ENCODE measurements around the gene SCIN.
"Not testable (repeated sequence)": the region's sequence is repeated elsewhere in the genome, so short reads cannot be mapped to it uniquely, and the experiment has no call there.

The SCIN gene

DNA sequence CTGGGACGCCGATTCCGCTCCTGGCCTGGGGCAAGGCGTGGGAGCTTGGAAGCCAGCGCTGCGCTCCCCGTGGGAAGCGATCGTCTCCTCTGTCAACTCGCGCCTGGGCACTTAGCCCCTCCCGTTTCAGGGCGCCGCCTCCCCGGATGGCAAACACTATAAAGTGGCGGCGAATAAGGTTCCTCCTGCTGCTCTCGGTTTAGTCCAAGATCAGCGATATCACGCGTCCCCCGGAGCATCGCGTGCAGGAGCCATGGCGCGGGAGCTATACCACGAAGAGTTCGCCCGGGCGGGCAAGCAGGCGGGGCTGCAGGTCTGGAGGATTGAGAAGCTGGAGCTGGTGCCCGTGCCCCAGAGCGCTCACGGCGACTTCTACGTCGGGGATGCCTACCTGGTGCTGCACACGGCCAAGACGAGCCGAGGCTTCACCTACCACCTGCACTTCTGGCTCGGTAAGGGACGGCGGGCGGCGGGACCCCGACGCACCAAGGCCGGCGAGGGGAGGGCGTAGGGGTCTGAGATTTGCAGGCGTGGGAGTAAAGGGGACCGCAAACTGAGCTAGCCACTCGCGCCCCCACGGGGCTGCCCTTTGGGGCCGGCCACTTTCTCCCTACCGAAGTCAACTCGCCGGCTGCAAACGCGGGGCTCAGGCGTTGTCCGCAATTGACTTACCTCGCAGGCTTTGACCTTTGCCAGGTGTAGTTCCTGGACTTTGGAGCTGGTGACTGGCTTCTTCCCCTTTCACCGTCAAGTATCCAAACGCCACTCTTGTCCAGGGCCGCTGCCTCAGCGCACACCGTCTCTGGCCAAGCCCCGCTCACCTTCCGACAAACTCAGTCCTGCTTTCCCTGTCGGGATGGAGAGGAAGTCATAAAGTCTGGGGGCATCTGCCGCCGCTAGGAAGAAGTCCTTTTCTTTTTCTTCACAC is at the start of gene SCIN:
Gene SCIN (plus strand): TSS at position 187 of the 928 bp plus-strand sequence. CDS start 67 bp downstream, at position 254.
- DNase-seq (ENCODE audit: low read depth in 1 of 2, low spot score in 1 of 2), result no peak

DNA sequence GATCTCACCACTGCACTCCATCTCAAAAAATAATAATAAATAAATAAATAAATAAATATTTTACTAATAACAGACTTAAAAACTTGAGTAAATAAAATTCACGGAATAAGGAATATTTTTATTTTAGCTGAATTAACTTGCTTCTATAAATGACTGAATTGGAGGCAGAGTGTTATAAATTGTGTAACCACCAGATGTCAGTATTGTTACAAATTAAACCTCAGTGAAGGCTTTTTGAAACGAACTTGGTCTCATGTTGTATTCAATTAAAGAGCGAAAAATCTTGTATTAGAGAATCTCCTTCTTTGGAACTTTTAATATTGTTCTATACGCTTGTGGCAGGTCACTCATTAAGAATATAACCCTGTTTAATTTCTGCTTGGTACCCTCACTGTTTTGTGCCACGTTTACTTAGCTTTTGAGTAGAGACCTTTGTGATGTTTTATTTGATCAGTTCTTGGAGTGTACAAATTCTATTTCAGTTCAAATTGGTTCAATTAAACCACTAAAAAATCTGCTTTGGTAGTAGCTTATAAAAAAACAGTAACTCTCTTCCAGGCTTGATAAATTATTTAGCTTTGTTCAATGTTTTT is 45.6 kb upstream of the SCIN start:
- DNase-seq (ENCODE audit: low read depth in 1 of 2, low spot score in 1 of 2), result no peak

GRCh38 chr7:12526693-12527092 is 43.8 kb upstream of the SCIN start:
- not testable (repeated sequence) for DNase-seq (ENCODE audit: low read depth in 1 of 2, low spot score in 1 of 2)

DNA sequence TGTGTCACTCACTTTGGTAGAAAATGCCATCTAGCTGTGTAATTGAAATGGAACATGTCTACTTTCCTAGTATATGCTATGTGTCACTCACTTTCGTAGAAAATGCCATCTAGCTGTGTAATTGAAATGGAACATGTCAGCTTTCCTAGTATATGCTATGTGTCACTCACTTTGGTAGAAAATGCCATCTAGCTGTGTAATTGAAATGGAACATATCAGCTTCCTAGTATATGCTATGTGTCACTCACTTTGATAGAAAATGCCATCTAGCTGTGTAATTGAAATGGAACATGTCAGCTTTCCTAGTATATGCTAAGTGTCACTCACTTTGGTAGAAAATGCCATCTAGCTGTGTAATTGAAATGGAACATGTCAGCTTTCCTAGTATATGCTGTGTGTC is 42.9 kb upstream of the SCIN start:
- DNase-seq (ENCODE audit: low read depth in 1 of 2, low spot score in 1 of 2), result not testable (repeated sequence)

DNA sequence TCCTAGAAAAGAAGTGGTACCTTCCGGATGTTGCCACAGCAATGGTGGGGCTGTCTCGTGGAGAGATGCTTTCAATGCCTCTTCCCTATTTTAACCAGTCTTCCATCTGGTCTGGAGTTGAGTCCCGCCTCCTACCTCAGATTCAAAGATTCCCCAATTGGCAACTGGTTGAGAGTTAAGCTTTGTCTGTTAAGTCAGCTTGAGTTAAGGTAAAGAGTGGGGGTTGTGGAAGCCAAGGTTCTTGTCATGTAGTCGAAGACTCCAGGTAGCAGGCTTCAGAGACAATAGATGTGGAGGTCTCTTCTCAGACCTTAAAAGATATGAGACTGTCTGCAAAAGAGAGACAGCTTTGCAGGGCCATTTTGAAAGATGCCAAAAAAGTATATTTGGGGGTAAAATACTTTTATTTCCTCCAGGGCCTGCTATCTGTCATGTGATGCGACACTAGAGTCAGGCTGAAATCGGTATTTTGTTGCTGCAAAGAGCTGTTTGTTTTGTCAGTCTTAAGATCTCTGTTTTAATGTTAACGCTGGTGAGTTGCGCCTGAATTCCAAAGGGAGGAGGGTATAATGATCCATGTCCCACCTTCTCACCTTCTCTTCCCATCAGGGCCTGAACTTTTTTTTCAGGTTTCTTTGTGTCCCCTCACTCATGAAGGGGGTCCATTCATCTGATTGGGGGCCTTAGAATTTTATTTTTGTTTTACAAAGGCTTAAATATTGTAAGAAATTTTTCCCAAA is 40.4 kb upstream of the SCIN start:
- no peak for DNase-seq (ENCODE audit: low read depth in 1 of 2, low spot score in 1 of 2)

- DNase-seq (ENCODE audit: low read depth in 1 of 2, low spot score in 1 of 2), result no peak
Measured at GRCh38 chr7:12531784-12532183, 38.7 kb upstream of the SCIN start.

- no peak for DNase-seq (ENCODE audit: low read depth in 1 of 2, low spot score in 1 of 2)
Measured at GRCh38 chr7:12534046-12534445, 36.5 kb upstream of the SCIN start.

DNA sequence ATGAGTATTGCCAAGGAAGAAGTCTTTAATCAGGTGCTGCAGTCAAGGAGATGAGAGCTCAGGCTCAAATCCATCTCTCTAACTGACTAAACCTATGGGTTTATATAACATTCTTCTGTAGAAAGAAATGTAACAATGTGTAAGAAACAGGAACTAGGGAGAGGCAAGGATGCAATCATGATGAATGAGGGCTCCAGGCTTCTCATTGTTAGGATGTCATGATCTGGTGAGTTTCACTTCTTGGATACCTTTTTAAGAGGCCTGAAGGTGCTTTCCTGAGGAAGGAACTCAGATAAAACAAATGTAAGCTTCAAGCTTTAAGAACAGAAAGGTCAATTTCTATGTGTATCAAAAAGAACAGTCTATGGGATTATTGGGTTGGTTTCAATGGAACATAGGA is 30.8 kb upstream of the SCIN start:
- DNase-seq (ENCODE audit: low read depth in 1 of 2, low spot score in 1 of 2), result no peak

DNA sequence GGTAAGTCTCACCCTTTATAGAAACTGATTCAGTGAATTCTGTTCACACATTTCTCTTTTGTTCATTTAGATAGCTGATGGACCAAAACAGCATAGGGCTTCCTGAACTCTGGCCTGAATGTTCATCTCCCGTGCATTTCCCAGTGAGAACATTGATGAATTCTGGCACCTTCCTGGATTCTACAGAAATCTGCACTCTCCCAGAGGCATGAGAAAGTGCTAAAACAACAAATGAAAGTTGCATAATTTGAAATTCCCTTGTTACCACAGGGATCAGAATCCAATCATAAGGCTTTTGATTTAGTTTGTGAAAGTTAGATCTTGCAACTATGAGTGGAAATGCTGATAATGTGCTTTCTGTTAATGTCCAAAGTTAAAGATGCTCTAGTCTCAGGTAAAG is 29.7 kb upstream of the SCIN start:
- DNase-seq (ENCODE audit: low read depth in 1 of 2, low spot score in 1 of 2), result no peak

DNA sequence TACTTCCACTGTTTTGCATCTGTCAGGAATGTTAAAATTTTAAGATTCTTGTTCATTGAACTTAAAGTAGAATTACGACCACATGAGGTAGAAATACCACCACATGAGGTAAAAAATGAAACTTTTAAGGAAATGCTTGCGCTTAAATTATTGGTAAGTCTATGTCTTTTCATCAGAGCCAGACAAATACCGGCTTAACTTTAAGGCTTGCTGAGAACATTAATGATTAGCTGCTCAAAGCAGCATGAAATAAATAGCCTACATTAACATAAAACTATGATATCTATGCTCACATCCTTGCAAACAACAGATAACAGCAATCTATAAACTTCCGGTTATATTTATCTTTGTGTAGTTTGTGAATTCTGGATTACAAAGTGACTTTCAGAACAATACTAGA is 26.9 kb upstream of the SCIN start:
- DNase-seq (ENCODE audit: low read depth in 1 of 2, low spot score in 1 of 2), result no peak

DNA sequence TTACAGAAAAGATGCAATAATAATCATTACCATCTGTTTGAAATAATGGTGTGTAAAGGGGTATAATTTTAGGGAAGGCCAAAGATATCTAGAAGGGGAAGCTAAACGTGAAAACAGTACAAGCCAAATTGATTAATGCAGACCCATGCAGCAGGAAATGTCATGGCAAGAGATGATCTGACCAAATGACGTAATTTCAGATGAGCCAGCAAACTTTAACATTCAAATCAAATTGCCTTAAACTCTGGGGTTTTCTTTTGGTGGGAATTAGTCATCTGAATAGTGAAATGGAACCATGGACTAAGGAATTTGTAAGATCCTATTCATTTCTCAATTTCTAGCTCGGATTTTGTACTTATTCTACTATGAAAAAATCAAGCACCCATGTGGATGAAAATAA is 21.4 kb upstream of the SCIN start:
- DNase-seq (ENCODE audit: low read depth in 1 of 2, low spot score in 1 of 2), result no peak

DNA sequence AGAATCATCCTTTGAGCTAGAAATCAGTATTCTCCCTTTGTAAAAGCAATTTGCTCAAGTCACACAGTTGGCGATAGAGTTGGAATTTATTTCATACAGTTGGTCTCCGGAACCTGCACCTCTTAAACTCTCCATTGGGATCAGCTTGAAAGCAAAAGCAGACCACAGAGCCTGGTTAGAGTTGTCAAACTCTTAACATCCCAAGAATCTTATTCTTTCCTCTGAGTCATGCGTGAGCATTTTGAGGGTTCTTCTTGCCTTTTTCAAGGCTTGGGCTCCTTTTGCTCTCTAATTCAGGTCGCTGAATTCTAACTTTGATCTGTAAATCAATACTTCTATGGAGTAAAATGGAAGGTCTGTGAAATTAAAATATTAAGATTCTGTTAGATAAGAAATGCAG is 19.6 kb upstream of the SCIN start:
- DNase-seq (ENCODE audit: low read depth in 1 of 2, low spot score in 1 of 2), result no peak

DNA sequence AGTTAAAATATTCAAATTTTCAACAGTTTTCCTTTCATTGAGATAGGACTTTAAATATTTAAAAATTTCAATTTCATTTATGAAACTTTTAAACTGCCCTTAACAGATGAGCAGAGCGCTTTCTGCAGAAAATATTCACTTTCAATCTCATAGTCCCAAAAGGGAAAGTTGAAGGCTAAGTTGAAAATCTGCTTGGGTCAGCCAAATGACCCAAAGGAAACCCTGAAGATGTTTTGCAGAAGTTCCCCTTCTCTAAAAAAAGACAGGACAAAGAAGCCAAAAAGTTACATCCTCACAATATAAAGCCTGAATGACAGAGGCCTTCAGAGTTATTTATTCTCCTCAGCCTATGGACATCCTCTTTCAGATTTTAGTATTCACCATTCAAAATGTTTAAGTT is 17.6 kb upstream of the SCIN start:
- no peak for DNase-seq (ENCODE audit: low read depth in 1 of 2, low spot score in 1 of 2)

DNA sequence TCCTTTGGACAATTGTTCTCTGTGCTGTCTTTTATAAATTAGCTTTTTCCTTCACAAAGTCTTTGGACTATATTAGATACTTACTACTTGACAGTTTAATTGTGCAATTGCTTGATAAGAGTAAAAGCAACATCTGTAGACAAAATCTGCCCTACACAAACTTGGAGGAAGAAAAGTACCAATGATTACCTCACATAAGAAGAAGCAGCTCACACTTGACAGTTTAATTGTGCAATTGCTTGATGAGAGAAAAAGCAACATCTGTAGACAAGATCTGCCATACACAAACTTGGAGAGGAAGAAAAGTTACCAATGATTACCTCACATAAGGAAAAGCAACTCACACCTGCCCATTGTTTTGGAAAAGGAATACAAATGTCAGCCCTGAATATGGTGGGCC is 17.1 kb upstream of the SCIN start:
- no peak for DNase-seq (ENCODE audit: low read depth in 1 of 2, low spot score in 1 of 2)

GRCh38 chr7:12554351-12554750 is 16.2 kb upstream of the SCIN start:
- DNase-seq (ENCODE audit: low read depth in 1 of 2, low spot score in 1 of 2), result no peak

DNA sequence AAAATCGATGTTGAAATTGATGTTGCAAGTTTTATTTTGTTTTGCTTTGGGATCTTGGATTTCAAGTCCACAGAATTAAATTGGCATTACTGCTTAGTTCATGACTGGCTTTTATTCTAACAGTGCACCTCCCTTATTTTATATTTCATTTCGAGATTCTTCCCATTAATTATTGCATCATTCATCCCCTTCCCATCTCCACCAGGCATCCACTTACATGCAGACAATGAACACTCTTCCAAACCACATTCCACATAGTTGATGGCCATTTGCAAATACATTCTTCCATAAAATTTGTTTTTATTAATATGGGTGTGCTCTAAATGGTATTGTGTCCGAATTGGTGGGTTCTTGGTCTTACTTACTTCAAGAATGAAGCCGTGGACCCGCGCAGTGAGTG is 15.6 kb upstream of the SCIN start:
- no peak for DNase-seq (ENCODE audit: low read depth in 1 of 2, low spot score in 1 of 2)

DNA sequence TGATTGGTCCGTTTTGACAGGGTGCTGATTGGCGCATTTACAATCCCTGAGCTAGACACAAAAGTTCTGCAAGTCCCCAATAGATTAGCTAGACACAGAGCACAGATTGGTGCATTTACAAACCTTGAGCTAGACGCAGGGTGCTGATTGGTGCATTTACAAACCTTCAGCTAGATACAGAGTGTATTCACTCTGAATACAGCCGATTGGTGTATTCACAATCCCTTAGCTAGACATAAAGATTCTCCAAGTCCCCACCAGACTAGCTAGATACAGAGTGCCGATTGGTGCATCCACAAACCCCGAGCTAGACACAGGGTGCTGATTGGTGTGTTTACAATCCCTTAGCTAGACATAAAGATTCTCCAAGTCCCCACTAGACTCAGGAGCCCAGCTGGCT is 14.8 kb upstream of the SCIN start:
- not testable (repeated sequence) for DNase-seq (ENCODE audit: low read depth in 1 of 2, low spot score in 1 of 2)

DNA sequence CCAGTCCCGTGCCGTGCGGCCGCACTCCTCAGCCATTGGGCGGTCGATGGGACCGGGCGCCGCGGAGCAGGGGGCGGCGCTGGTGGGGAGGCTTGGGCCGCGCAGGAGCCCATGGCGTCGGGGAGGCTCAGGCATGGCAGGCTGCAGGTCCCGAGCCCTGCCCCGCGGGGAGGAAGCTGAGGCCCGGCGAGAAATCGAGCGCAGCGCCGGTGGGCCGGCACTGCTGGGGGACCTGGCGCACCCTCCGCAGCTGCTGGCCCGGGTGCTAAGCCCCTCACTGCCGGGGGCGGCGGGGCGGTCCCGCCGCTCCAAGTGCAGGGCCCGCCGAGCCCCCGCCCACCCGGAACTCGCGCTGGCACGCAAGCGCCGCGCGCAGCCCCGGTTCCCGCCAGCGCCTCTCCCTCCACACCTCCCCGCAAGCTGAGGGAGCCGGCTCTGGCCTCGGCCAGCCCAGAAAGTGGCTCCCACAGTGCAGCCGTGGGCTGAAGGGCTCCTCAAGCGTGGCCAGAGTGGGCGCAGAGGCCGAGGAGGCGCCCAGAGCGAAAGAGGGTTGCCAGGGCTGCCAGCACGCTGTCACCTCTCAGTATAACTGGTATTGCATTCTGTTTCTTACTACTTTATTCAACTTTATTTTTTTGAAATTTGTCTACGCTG is 14.3 kb upstream of the SCIN start:
- DNase-seq (ENCODE audit: low read depth in 1 of 2, low spot score in 1 of 2), result not testable (repeated sequence)

DNA sequence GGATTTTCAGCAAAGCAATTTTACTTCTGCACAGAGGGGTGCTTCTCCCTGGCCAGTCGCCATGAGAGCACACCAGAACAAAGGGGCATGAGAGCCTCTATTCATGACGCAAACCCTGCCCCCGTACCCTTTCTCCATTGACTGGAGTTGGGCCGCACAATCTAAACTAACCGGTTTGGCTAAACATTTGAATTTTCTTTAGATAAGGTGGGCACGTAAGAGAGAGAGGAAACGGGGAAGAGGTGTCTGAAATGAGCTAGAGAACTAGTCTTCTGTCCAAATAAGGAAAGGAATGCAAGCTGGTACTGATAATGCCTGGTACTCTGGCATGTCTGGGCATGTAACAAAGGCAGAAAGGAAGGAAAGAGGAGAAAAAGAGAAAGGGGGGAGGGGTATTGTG is 13.2 kb upstream of the SCIN start:
- DNase-seq (ENCODE audit: low read depth in 1 of 2, low spot score in 1 of 2), result no peak

DNA sequence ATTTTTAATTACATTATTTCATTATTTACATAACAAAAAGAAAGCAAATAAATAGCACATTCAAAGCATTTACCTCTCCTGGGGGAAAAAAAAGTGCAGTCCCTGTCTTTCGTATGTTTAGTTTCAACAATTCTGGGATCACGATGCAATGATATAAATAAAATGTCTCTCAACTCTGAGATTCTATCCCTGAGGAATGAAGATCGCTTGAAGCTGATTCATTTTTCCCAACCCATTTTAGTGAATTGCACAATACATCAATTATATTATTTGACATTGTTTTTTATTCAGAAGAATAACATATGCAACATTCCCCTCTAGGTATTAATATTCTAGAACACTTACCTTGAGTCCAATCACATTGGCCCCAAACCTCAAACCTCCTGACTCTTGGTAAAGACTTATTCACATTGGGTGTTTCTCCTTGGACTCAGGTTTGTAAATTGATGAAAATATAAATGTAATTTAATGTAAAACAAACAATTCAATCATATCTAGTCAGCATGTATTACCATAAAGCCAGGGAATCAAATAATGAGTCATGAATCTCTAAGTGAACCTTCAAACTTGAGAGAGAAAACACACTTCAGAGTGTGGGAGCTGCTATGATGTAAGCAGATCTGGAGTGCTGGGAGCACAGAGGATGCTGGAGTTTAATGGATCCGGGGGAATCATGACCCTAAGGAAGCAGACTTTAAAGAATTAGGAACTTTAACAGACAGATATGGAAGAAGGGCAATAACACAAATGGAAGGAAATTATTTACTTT is 5.3 kb upstream of the SCIN start:
- no peak for DNase-seq (ENCODE audit: low read depth in 1 of 2, low spot score in 1 of 2)

DNA sequence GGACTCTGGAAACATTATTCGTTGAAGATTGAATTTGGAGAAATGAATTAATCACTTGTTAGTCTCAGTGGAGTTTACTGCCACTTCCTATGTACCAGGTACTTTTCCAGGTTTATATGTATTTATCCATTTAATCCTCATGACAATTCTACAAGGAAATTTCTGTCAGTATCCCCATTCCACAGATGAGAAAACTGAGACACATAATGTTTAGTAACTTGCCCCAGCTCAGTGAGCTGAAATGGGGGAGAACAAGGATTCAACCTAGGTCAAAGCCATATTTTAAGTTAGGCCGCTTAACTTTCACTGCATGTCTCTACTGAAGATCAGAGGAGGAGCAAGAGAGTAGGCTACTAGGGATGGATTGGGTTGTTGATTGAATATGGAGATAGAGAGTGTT is 4.6 kb upstream of the SCIN start:
- no peak for DNase-seq (ENCODE audit: low read depth in 1 of 2, low spot score in 1 of 2)

All from activated T-helper 1 cell treated with anti-CD3 and anti-CD28 coated beads, Interleukin-2, amount 50 U/mL, for 16 hours (primary cell).